HepG2 (cell line): ENCODE results near the gene LYRM7. TPM values are rescaled to one million over a fixed set of nuclear protein-coding genes. Genes with fewer than 3 reads are reported as not detected.

Source experiments
- ARNT ChIP-seq: fragments of 450-650 bp; IDR thresholded peaks from 2 replicates; pipeline ENCODE4 v1.6.1; 2017
- ELF3 ChIP-seq: IDR thresholded peaks from 2 replicates; pipeline ENCODE4 v1.6.1; 2016; ENCODE audit warnings: missing genetic modification reagents, missing compliant biosample characterization
- ETV6 ChIP-seq: sonication (generic); formaldehyde crosslinking; conservative IDR thresholded peaks from 2 replicates; pipeline ENCODE4 v1.4.0; 2020; ENCODE audit warnings: missing genetic modification reagents
- FOXM1 ChIP-seq: sonication (generic); formaldehyde crosslinking; IDR thresholded peaks from 2 replicates; pipeline ENCODE4 v1.5.0; 2020; ENCODE audit warnings: missing genetic modification reagents
- GTF2F1 ChIP-seq: fragments of 150-350 bp; IDR thresholded peaks from 2 replicates; pipeline ENCODE4 v1.6.1; 2014; ENCODE audit warnings: low read length
- HHEX ChIP-seq: IDR thresholded peaks from 2 replicates; pipeline ENCODE4 v1.6.1; 2016; ENCODE audit warnings: control low read depth
- HMG20B ChIP-seq: conservative IDR thresholded peaks from 2 replicates; pipeline ENCODE4 v1.6.1; 2016; ENCODE audit warnings: missing genetic modification reagents, missing compliant biosample characterization
- IRF2 ChIP-seq: IDR thresholded peaks from 2 replicates; pipeline ENCODE4 v1.6.1; 2018; ENCODE audit warnings: missing genetic modification reagents, missing compliant biosample characterization
- MIXL1 ChIP-seq: IDR thresholded peaks from 2 replicates; pipeline ENCODE4 v1.6.1; 2016
- NFE2 ChIP-seq: sonication (generic); formaldehyde crosslinking; IDR thresholded peaks from 2 replicates; pipeline ENCODE4 v1.4.0; 2020; ENCODE audit warnings: missing genetic modification reagents
- PHF5A ChIP-seq: IDR thresholded peaks from one replicate; pipeline ENCODE4 v1.6.1; 2018; ENCODE audit warnings: low read depth, missing genetic modification reagents; ENCODE audit not compliant: unreplicated experiment
- SP140L ChIP-seq: sonication (generic); formaldehyde crosslinking; IDR thresholded peaks from 2 replicates; pipeline ENCODE4 v1.4.0; 2020; ENCODE audit warnings: missing genetic modification reagents, borderline replicate concordance
- ZNF451 ChIP-seq: sonication (generic); formaldehyde crosslinking; IDR thresholded peaks from 2 replicates; pipeline ENCODE4 v1.5.0; 2020; ENCODE audit warnings: mild to moderate bottlenecking, missing genetic modification reagents
- ZSCAN30 ChIP-seq: sonication (generic); formaldehyde crosslinking; IDR thresholded peaks from 2 replicates; pipeline ENCODE4 v1.5.0; 2020; ENCODE audit warnings: mild to moderate bottlenecking, missing genetic modification reagents
- polyA plus RNA-seq, 8 experiments: library from polyadenylated mRNA; depleted of rRNA in 3 of 8; stranded (reverse) in 7 of 8; unstranded in 1 of 8; fragments of >200 nt; fragmentation: Illumina TruSeq in 4 of 8; extraction: Trizol in 4 of 8; gene quantifications; 2 replicates each; pipeline versions ENCODE4 v1.2.1 to v1.2.3, GENCODE V29; 2011 to 2016; ENCODE audit warnings: low read depth in 4 of 8, missing spikeins in 1 of 8, mixed read lengths in 1 of 8; ENCODE audit not compliant: insufficient read depth in 1 of 8
- total RNA-seq, 5 experiments: library from RNA; depleted of rRNA; stranded (reverse); fragments of >200 nt; fragmentation: Illumina TruSeq; extraction: Trizol; gene quantifications; 2 replicates each; pipeline ENCODE4 v1.2.3, GENCODE V29; 2016; ENCODE audit warnings: low read depth in 1 of 5
- TF ChIP-seq, protein P1 (sequence below): sonication (generic); formaldehyde crosslinking; IDR thresholded peaks from 2 replicates; pipeline ENCODE4 v1.4.0; 2020; ENCODE audit warnings: missing genetic modification reagents
- TF ChIP-seq, protein P2 (sequence below): sonication (generic); formaldehyde crosslinking; IDR thresholded peaks from 2 replicates; pipeline ENCODE4 v1.4.0; 2020; ENCODE audit warnings: missing genetic modification reagents
- TF ChIP-seq, protein P3 (sequence below): sonication (generic); formaldehyde crosslinking; IDR thresholded peaks from 2 replicates; pipeline ENCODE4 v1.4.0; 2020; ENCODE audit warnings: mild to moderate bottlenecking, low read depth, missing genetic modification reagents
- TF ChIP-seq, protein P4 (sequence below): sonication (generic); formaldehyde crosslinking; IDR thresholded peaks from 2 replicates; pipeline ENCODE4 v1.5.1; 2020; ENCODE audit warnings: mild to moderate bottlenecking, missing genetic modification reagents, moderate library complexity

Gene LYRM7
- total and polyA plus RNA-seq, 2 of the 13 experiments (the other 11 are each of a cell fraction or from before 2014, with no cell fraction given): 3.0 to 5.5 TPM

DNA sequence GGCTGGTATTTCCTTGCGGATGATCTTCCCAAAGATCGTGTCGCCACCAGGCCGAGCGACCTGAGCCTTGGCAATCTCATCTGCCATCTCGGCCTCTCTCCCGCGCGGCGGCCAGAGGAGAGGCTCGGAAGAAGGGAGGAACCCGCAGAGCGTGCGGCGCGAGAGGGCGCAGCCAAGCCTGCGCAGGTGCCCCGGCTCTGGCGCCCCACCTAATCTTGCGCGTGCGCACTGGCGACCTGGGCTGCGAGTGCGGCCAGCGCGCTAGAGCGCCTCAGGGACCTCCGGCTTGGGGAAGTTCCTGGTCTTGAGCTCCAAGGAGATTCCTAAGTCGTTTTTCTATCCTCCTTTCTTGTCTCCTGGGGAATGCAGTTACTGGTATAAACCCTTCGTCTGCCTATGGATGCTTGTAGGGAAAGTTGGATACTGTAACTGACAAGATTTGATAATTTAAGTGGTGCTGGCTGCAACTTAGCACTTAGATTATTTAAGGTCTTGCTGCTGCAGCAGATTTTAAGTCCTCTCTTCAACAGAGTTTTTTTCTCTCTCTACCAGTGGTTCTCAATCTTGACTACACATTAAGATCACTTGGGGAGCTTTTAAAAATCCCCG lies 5.5 kb upstream of the LYRM7 start, which contains the start of gene HINT1 (continued):
- TF ChIP-seq ZSCAN30 (CRISPR knock-in tag) (0 out of 2 replicates have a peak, but pooled peaks have one; percentile 83), ARNT (no peak), ELF3 (peak; percentile 81), FOXM1 (CRISPR knock-in tag) (no peak), MIXL1 (CRISPR knock-in tag) (no peak), NFE2 (CRISPR knock-in tag) (no peak), IRF2 (no peak; the same call in 1 of the 2 replicates), ZNF451 (no peak), GTF2F1 (no peak), PHF5A (CRISPR knock-in tag) (peak; percentile 75), SP140L (CRISPR knock-in tag) (no peak), ETV6 (CRISPR knock-in tag) (no peak), HHEX (CRISPR knock-in tag) (no peak), HMG20B (CRISPR knock-in tag) (no peak)
- TF ChIP-seq, protein P1, sequence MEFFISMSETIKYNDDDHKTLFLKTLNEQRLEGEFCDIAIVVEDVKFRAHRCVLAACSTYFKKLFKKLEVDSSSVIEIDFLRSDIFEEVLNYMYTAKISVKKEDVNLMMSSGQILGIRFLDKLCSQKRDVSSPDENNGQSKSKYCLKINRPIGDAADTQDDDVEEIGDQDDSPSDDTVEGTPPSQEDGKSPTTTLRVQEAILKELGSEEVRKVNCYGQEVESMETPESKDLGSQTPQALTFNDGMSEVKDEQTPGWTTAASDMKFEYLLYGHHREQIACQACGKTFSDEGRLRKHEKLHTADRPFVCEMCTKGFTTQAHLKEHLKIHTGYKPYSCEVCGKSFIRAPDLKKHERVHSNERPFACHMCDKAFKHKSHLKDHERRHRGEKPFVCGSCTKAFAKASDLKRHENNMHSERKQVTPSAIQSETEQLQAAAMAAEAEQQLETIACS (CRISPR knock-in tag): no peak
- TF ChIP-seq, protein P2, sequence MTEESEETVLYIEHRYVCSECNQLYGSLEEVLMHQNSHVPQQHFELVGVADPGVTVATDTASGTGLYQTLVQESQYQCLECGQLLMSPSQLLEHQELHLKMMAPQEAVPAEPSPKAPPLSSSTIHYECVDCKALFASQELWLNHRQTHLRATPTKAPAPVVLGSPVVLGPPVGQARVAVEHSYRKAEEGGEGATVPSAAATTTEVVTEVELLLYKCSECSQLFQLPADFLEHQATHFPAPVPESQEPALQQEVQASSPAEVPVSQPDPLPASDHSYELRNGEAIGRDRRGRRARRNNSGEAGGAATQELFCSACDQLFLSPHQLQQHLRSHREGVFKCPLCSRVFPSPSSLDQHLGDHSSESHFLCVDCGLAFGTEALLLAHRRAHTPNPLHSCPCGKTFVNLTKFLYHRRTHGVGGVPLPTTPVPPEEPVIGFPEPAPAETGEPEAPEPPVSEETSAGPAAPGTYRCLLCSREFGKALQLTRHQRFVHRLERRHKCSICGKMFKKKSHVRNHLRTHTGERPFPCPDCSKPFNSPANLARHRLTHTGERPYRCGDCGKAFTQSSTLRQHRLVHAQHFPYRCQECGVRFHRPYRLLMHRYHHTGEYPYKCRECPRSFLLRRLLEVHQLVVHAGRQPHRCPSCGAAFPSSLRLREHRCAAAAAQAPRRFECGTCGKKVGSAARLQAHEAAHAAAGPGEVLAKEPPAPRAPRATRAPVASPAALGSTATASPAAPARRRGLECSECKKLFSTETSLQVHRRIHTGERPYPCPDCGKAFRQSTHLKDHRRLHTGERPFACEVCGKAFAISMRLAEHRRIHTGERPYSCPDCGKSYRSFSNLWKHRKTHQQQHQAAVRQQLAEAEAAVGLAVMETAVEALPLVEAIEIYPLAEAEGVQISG (CRISPR knock-in tag): peak; percentile 98
- TF ChIP-seq, protein P3, sequence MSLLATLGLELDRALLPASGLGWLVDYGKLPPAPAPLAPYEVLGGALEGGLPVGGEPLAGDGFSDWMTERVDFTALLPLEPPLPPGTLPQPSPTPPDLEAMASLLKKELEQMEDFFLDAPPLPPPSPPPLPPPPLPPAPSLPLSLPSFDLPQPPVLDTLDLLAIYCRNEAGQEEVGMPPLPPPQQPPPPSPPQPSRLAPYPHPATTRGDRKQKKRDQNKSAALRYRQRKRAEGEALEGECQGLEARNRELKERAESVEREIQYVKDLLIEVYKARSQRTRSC (CRISPR knock-in tag): 0 out of 2 replicates have a peak, but pooled peaks have one; percentile 75
- TF ChIP-seq, protein P4, sequence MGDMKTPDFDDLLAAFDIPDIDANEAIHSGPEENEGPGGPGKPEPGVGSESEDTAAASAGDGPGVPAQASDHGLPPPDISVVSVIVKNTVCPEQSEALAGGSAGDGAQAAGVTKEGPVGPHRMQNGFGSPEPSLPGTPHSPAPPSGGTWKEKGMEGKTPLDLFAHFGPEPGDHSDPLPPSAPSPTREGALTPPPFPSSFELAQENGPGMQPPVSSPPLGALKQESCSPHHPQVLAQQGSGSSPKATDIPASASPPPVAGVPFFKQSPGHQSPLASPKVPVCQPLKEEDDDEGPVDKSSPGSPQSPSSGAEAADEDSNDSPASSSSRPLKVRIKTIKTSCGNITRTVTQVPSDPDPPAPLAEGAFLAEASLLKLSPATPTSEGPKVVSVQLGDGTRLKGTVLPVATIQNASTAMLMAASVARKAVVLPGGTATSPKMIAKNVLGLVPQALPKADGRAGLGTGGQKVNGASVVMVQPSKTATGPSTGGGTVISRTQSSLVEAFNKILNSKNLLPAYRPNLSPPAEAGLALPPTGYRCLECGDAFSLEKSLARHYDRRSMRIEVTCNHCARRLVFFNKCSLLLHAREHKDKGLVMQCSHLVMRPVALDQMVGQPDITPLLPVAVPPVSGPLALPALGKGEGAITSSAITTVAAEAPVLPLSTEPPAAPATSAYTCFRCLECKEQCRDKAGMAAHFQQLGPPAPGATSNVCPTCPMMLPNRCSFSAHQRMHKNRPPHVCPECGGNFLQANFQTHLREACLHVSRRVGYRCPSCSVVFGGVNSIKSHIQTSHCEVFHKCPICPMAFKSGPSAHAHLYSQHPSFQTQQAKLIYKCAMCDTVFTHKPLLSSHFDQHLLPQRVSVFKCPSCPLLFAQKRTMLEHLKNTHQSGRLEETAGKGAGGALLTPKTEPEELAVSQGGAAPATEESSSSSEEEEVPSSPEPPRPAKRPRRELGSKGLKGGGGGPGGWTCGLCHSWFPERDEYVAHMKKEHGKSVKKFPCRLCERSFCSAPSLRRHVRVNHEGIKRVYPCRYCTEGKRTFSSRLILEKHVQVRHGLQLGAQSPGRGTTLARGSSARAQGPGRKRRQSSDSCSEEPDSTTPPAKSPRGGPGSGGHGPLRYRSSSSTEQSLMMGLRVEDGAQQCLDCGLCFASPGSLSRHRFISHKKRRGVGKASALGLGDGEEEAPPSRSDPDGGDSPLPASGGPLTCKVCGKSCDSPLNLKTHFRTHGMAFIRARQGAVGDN (CRISPR knock-in tag): peak; percentile 87
